HTR-8/SVneo (cell line): ENCODE results near the gene AIG1.

Experiments
- DNase-seq: peaks from one replicate; pipeline ENCODE4 v3.0.0; 2011; ENCODE audit warnings: low spot score, mixed read lengths; ENCODE audit not compliant: insufficient read length
- FAIRE-seq: peaks from 2 replicates; lab custom pipeline; 2011; peaks lifted over from hg19 to GRCh38; lab: Jason Lieb, UNC

AIG1 gene

DNA sequence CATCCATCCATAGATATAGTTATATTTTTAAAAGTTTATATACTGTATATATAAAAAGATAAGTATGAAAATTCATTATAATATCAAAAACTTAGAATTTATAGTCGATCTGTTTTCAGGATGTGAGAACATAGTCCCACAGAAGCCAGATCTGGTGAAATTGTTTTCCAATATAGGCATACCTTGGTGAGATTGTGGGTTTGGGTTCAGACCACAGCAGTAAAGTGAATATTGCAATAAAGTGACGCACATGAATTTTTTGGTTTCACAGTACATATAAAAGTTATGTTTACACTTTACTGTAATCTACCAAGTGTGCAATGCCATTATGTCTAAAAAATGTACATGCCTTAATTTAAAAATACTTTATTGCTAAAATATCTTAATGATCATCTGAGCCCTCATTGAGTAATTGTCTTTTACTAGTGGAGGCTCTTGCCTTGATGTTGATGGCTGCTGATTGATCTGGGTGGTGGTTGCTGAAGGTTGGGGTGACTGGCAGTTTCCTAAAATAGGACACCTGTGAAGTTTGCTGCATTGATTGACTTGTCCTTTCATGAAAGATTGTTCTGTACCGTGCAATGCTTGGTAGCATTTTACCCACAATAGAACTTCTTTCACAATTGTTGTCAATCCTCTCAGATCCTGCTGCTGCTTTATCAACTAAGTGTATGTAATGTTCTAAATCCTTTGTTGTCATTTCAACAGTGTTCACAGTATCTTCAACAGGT, 29.8 kb downstream of the AIG1 start:
- FAIRE-seq, result no peak
- DNase-seq, result no peak

DNA sequence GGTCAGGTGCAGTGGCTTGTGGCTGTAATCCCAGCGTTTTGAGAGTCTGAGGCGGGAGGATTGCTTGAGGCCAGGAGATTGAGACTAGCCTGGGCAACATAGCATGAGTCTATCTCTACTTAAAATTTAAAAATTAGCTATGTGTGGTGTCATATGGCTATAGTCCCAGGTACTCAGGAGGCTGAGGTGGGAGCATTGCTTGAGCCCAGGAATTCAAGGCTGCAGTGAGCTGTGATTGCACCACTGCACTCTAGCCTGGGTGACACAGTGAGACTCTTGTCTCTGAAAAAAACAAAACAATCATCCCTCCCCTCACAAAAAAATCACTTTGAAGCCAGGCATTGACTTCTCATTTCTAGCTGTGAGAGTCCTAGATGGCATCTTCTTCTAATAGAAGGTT, 32.1 kb downstream of the AIG1 start:
- no peak for DNase-seq
- no peak for FAIRE-seq

DNA sequence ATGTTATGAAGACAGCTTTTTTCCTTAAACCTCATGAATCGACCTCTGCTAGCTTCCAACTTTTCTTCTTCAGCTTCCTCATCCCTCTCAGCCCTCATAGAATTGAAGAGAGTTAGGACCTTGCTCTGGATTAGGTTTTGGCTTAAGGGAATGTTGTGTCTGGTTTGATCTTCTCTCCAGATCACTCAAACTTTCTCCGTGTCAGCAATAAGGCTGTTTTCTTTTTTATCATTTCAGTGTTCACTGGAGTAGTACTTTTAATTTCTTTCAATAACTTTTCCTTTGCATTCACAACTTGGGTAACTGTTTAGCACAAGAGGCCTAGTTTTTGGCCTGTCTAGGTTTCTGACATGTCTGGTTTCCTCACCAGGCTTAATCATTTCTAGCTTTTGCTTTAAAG, 32.6 kb downstream of the AIG1 start:
- FAIRE-seq (no peak), DNase-seq (no peak)

DNA sequence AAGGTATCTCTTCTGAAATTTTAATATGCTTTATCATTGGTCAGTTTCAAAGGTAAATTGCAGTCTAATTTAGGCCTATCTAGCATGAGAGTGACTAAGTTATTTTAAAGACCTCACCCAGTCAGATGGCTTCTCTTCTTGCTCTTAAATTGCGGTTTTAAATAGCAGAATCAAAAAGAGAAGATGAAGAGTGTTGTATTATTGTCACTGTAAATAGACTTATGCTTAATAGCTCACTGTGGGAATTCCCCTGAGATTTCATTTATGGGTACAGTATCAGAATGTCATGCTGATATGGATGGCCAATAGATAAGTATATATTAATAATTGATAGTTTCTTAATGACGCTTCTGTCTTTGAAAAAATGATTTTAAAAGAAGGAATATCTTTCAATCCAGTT, 35.7 kb downstream of the AIG1 start:
- DNase-seq (no peak), FAIRE-seq (no peak)

DNA sequence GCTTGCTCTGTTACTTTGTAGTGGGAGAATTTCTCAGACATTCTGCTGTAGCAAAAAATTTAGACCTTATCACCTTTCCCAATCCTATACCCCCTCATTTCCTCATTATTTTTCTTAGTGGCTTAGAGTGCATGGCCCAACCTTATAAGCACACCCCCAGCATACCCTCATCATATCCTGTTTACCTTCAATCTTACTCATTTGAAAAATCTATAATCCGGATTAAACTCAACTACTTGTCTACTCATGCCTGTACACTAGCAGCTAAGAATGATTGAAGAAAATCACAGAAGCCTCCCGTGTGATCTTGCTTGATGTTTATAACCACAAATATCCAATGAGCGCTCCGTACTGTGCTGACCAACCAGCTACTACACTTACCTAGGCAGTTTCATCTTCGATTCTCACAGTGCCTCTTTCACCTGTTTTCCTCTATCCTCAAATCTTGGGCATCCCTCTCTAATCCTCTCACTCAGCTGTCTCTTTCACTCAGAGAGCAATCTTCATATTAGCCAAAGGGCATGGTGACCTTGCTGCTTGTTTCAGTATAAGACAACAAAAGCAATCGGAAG, 36.6 kb downstream of the AIG1 start:
- FAIRE-seq (no peak), DNase-seq (no peak)

DNA sequence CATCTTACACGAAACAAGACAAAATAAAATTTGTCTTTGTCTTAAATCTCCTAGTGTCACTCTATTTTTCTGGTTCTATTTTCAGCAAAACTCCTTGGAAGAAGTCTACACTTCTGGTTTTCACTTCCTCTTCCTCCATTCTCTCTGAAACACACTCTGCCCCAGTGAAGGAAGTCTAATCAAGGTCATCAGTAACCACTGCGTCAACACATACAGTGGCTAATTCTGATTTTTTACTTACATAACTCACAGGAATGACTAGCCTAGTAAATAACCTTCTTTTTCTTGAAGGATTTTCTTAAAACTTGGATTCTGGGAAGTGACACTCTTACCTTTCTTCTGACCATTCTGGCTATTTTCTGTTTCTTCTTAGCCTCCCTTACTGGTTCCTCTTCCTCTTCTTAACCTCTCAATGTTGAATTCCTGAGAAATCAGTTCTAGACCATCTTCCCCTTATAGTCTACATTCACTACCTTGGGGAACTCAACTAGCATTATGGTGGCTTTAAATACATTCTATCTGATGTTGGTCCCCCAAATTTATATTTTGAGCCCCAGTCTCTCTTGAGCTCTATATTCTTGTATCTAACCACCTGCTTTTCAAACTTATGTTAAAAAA, 37.5 kb downstream of the AIG1 start:
- no peak for FAIRE-seq
- DNase-seq, result no peak

DNA sequence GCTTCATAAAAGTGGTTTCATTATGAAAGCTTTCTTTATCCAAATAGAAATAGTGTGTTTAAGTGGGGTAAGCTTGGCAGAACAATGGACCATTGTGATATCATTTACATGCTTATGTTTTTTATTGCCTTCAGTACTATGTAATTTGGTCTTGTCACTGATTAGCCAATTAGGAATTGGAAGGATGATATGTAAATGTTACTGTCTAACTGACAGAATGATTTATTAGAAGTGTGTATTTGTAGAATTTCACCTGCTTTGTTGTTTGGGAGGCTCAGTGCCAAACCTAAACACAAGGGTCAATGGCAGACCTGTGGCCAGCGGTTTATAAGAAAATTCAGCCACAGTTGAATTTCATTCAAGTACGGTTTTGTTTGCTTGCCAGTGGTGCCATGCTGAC, 39.0 kb downstream of the AIG1 start:
- no peak for DNase-seq
- FAIRE-seq, result no peak

DNA sequence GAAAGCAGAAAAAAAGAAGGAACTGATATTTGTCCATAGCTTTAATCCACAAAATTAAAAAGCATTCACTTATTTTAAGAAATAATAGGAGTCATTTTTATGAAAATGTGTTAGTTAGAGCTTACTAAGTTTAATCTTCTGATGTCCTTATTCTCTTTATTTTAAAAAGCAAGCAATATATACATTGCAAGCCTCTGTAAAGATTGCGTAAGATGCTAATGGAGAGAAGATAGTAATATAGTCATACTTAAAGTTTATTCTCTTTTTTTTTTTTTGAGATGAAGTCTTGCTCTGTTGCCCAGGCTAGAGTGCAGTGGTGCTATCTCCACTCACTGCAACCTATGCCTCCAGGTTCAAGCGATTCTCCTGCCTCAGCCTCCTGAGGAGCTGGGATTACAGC, 39.7 kb downstream of the AIG1 start:
- DNase-seq (no peak), FAIRE-seq (no peak)

DNA sequence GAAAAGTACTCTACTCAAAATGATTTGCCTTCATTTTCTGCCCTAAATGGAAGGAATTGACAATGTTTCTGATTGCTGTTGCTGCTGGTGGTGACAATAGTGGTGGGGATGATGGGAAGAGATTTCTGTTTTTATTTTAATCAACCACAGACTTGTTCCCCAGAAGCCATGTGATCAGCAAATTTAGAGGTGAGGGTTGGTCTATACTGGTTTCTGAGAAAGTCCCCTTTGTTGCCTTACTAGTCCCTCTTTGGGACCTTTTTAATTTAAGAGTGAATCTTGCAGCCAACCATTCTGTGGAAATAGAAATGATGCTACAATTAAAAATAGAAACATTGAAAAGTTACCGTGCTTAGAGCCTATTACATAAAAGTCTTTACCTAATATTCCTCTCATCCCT, 43.2 kb downstream of the AIG1 start:
- no peak for FAIRE-seq
- DNase-seq, result no peak

DNA sequence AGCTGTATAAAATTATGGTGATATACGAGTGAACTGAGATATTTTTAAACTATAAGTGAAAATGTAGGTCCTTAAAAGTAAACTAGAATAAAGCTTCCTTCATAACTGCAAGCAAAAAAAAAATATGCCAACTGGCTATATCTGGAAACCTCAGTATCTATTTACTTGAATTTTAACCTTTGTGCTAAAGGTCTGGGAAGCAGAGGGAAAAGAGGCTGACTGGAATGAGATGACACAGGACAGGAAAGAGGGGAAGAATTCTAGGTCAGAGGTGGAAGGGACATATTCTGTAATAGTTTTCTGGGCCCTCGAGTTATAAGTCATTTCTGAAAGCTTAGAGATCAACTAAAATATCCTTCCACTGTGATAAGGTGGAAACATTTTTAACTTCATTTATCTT, 46.8 kb downstream of the AIG1 start:
- DNase-seq (no peak), FAIRE-seq (no peak)

DNA sequence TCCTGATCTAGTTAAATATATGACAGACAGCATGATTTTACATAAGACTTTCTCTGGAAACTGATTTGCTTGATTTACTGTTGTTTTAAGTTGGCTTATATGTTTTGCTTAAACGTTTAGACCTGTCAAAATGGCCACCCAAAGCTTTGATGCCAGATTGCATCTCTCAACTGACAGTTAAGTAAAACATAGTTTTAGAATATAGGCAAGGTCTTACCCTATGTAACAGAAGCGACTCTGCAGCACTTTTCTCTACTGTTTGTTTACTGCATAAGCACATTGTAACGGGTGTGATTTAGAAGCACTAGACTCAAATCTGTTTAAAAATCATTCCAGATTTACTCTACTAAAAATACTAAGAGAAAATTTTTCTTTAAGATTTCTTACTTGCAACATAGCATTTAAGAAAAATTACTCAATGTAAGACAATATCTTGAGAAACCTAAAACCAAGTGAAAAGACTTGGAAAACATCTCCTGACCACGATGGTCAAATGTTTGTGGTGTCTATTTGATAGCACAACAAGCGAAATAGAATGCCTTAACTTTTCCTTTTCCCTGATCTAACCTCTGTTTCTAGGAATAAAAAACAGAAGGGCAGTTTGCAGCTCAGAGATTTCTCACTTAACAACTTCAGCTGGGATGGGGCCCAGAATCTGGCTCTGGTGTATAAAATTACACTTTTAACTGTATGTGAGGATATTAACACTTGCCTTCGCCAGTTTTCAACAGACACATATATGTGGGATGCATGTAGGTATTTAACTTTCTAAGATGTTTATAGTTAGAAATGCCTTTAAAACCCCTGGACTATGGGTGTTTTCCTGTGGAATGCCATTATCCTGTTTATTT, 47.4 kb downstream of the AIG1 start:
- no peak for DNase-seq
- FAIRE-seq, result no peak

DNA sequence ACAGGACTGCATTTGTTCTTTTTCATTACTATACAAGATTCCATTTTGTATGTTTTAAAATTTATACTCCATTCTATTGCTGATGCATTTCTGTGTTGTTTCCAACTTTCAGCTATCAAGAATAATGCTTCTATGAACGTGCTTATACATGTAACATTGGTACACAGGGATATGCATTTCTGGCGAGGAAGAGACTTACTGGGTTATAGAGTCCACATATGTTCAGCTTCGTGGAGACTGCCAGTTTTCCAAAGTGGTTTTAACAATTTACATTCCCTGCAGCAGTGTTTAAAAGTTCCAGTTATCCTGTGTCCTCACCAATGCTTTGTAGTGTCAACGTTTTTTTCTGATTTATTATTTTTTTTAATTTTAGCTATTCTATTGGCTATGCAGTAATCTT, 48.5 kb downstream of the AIG1 start:
- DNase-seq (no peak), FAIRE-seq (no peak)

DNA sequence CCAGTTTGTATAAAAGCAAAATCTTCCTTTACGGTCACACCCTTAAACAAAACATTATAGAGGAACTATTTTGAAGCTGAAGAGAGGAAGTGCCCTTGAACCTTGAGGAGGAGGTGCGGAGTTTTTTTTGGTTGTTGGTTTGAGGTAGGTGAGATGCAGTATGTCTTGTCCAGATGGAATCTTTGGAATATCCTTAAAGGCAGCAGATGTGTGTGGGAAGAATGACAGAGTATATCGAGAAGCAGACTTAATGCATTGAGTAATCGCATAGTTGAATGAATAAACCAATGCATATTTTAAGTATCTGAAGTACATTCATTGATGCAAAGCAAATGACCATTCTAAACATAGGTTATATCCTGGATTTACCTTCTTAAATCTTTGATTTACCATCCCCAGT, 49.9 kb downstream of the AIG1 start:
- FAIRE-seq, result no peak
- DNase-seq, result no peak

DNA sequence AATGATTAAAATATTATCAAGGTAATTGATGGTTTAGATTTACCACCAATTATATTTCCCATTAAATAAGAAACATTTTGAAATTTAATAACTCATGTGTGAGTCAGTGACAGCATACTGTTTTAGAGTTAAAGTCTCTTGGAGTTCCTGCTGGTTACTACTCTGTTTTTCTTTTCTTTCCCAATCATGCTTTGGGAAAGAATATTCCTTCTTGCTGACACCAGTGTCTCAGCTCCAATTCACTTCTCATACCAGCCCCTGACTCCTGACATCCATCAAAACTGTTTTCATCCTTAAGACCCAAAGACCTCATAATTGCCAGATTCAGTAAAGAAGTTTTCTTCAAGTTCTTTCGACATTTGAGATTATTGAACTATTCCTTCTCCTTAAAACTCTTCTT, 50.3 kb downstream of the AIG1 start:
- FAIRE-seq, result no peak
- DNase-seq, result no peak

DNA sequence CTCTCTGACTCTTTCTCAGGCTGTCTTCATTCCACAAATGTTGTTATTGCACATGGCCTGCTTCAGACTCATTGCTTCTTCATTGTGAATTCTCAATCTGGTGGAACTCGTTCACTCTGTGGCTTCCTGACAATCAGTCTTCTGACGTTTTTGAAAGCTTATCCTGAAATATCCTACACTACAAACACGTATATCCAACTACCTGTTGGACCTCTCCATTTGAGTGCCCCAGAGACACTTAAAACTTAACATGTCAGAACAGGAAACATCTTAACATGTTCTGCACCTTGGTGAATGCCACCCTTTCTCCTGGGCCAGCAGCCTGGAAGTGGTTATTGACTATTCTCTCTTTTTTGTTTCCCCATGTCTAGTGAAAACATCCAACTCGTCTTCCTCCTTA, 50.8 kb downstream of the AIG1 start:
- no peak for DNase-seq
- no peak for FAIRE-seq

DNA sequence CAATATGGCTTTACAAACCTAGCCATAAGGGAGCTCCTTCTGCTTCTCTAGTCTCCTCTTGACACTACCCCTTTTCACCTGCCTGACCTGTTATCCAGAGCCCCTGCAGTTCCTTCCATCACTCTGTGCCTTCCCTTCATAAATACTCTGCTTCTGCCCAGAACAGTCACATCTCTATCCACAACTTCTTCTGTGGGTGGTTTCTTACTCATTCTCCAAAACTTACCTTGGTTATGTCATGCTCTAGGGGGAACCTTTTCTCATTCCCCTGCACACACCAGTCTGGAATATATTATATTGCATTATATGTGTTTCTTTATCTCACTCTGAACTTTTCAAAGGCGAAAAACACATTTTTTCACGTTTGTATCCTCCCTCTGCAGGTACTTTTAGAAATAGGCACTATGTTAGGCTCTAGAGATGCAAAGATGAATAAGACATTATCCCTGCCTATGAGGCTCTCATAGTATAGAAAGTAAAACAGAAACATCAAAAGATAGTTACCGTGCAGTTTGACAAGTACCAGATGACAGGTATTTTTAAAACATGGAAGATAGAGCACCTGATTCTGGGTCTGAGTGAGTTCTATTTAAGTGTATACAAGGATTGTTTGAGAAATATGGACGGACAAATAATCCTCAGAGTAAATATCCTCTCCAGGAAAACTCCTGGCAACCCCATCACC, 51.5 kb downstream of the AIG1 start:
- FAIRE-seq (no peak), DNase-seq (no peak)

DNA sequence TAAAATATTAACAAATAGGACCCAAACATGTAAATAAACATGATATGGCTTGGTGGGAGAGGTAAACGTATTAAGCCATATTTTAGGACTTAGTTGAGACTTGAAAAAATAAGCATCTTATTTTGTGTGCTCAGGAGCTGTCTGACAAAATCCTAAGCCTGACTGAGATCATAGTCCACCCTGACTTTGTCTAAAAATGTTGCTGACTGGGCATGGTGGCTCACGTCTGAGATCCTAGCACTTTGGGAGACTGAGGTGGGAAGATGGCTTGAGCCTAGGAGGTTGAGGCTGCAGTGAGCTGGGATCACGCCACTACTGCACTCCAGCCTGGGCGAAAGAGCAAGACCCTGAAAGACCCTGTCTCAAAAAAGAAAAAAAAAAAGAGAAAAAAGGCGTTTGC, 52.1 kb downstream of the AIG1 start:
- FAIRE-seq, result no peak

DNA sequence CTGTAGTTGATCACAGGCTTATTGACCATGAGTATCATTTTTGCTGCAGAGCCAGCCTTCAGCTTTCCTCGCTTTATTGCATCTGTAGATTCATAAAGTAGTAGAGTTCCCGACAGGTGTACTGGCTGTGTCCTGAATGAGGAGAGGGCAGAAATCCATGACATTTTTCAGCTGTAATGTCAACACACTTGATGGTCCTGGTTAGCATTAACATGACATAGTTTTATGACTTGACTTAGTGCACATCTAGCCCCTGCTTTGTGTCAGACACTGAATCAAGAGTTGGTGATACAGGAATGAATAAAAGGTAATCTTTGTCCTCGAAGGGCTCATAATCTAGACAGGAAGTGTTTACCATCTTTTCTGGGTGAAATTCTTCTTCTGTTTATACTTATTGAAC, 55.0 kb downstream of the AIG1 start:
- no peak for FAIRE-seq

More for the DNA sequence above, 52.1 kb downstream of the AIG1 start:
- no peak for DNase-seq

DNA sequence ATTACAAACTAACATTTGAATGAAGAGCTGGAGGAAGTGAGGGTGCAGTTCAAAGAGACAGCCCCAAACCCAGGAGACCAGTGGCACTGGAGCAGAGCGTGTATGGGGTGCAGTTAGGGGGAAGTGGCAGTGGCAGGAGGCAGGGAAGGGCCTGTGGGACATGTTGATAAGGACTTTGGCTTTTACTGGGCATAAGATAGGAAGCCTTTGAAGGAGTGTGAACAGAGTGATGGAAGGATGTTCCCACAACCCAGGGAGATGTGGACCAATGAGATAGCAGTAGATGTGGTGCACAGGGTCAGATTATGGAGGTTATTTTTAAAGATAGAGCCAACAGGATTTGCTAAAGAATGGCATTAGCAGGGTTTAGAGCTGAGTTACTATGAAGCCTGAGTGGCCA, 56.4 kb downstream of the AIG1 start:
- DNase-seq (no peak), FAIRE-seq (no peak)

More for the DNA sequence above, 55.0 kb downstream of the AIG1 start:
- DNase-seq, result no peak

DNA sequence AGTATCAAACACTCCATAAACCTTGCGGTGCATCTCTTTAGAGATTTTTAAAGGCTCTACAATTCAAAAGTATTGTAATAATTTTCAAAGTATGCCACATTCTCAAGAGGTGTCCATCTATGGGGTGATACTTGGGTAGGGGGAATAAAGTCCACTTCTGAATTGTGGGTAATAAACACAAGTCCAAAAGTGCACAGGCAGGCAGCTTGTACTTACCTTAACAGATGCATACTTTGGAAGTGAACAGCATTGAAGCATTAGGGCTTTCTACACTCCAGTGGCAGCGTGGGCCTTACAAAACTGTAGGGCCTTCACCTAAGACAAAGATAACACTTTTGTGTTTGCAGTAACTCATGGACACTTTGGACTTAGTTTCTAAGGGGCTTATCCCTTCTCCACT, 58.6 kb downstream of the AIG1 start:
- no peak for FAIRE-seq
- no peak for DNase-seq
